K562 (cell line): Measurements from ENCODE around the gene SHFL. TPM values are rescaled to one million over a fixed set of nuclear protein-coding genes. Genes with fewer than 3 reads are reported as not detected.

Source experiments
- AFF1 ChIP-seq, 2 experiments: fragments of 450-650 bp; IDR thresholded peaks; 2 replicates each; pipeline ENCODE4 v1.6.1; 2018; ENCODE audit warnings: mild to moderate bottlenecking in 2 of 2, low read depth in 1 of 2; ENCODE audit not compliant: partially characterized antibody in 2 of 2
- L3MBTL2 ChIP-seq: fragments of 450-650 bp; IDR thresholded peaks from 2 replicates; pipeline ENCODE4 v1.6.1; 2016; ENCODE audit warnings: mild to moderate bottlenecking, moderate library complexity
- MTA3 ChIP-seq: fragments of 450-650 bp; formaldehyde crosslinking; IDR thresholded peaks from 2 replicates; pipeline ENCODE4 v1.6.1; 2017; ENCODE audit warnings: mild to moderate bottlenecking, borderline replicate concordance
- MYBL2 ChIP-seq, 2 experiments: fragments of 450-650 bp in 1 of 2; sonication (generic) in 1 of 2; formaldehyde crosslinking in 1 of 2; IDR thresholded peaks; 2 replicates each; pipeline versions ENCODE4 v1.6.1 to v1.8.1; 2017 to 2022; ENCODE audit warnings: borderline replicate concordance in 1 of 2, inconsistent platforms in 1 of 2, low read depth in 1 of 2, mild to moderate bottlenecking in 1 of 2, missing genetic modification reagents in 1 of 2, moderate library complexity in 1 of 2
- NFE2L1 ChIP-seq: fragments of 450-650 bp; IDR thresholded peaks from 2 replicates; pipeline ENCODE4 v1.6.1; 2016; ENCODE audit warnings: missing genetic modification characterization, low read depth, mild to moderate bottlenecking, missing compliant biosample characterization, moderate library complexity, borderline replicate concordance
- RFX1 ChIP-seq: fragments of 450-650 bp; IDR thresholded peaks from 2 replicates; pipeline ENCODE4 v1.6.1; 2016; ENCODE audit warnings: mild to moderate bottlenecking, moderate library complexity
- SIRT6 ChIP-seq: IDR thresholded peaks from one replicate; pipeline ENCODE4 v1.6.1; 2012; ENCODE audit warnings: low read depth, mild to moderate bottlenecking, control low read depth, inconsistent platforms, low read length, moderate library complexity
- SREBF2 ChIP-seq: sonication (generic); formaldehyde crosslinking; IDR thresholded peaks from 2 replicates; pipeline ENCODE4 v1.4.0; 2020; ENCODE audit warnings: mild to moderate bottlenecking, missing genetic modification reagents
- TEAD4 ChIP-seq, 2 experiments: sonication (generic) in 1 of 2; formaldehyde crosslinking in 1 of 2; IDR thresholded peaks; 2 replicates each; pipeline versions ENCODE4 v1.6.1 to v1.8.0; 2012 to 2022; ENCODE audit warnings: borderline replicate concordance in 1 of 2, inconsistent platforms in 1 of 2, low read length in 1 of 2, mild to moderate bottlenecking in 1 of 2, missing genetic modification reagents in 1 of 2
- YY1 ChIP-seq, 3 experiments: IDR thresholded peaks; 2 replicates each; pipeline ENCODE4 v1.6.1; 2011; ENCODE audit warnings: low read length in 2 of 3, mild to moderate bottlenecking in 2 of 3, moderate library complexity in 2 of 3, borderline replicate concordance in 1 of 3, control low read depth in 1 of 3, low read depth in 1 of 3; ENCODE audit not compliant: insufficient read depth in 3 of 3, insufficient replicate concordance in 2 of 3, control insufficient read depth in 1 of 3, insufficient read length in 1 of 3; ENCODE audit errors: extremely low read depth in 1 of 3
- ZBTB26 ChIP-seq: fragments of 450-650 bp; formaldehyde crosslinking; IDR thresholded peaks from 2 replicates; pipeline ENCODE4 v1.4.0; 2022; ENCODE audit warnings: missing genetic modification characterization
- ZNF140 ChIP-seq: fragments of 250-450 bp; sonication (Bioruptor Pico); IDR thresholded peaks from 2 replicates; pipeline ENCODE4 v1.8.0; 2021; ENCODE audit warnings: moderate library complexity, mild to moderate bottlenecking, inconsistent platforms
- ZNF197 ChIP-seq: fragments of 200-800 bp; sonication (Bioruptor generic); IDR thresholded peaks from 2 replicates; pipeline ENCODE4 v1.6.1; 2016; ENCODE audit warnings: low read depth, missing genetic modification characterization, missing compliant biosample characterization
- ZNF384 ChIP-seq: IDR thresholded peaks from 2 replicates; pipeline ENCODE4 v1.6.1; 2012; ENCODE audit warnings: low read depth, low read length, improper control_type of control experiment
- ZNF75A ChIP-seq: fragments of 450-650 bp; formaldehyde crosslinking; IDR thresholded peaks from 2 replicates; pipeline ENCODE4 v1.4.0; 2020; ENCODE audit warnings: mild to moderate bottlenecking
- polyA plus RNA-seq, 8 experiments: library from polyadenylated mRNA; depleted of rRNA in 4 of 8; stranded (reverse) in 5 of 8; unstranded in 3 of 8; fragments of >200 nt; fragmentation: Nextera tagmentation in 2 of 8; fragmentation: Illumina TruSeq in 1 of 8; extraction: Ambion mirVana in 2 of 8; extraction: Trizol in 1 of 8; gene quantifications; 2 replicates each; pipeline versions ENCODE4 v1.2.1 to v1.2.3, GENCODE V29; 2011 to 2014; ENCODE audit warnings: inconsistent platforms in 1 of 8, missing spikeins in 1 of 8
- total RNA-seq, 7 experiments: library from RNA; depleted of rRNA in 6 of 7; stranded (reverse); fragments of >200 nt in 6 of 7; fragmentation: Illumina TruSeq in 2 of 7; extraction: Trizol in 2 of 7; gene quantifications; 2 replicates each; pipeline versions ENCODE4 v1.2.1 to v1.2.3, GENCODE V29; 2011 to 2021; ENCODE audit warnings: low replicate concordance in 1 of 7

Gene SHFL
- total and polyA plus RNA-seq, 9 of the 15 experiments (the other 6 are each of a cell fraction or from before 2014, with no cell fraction given) = 1.5 to 25.7 (median 13.0) TPM

- TF ChIP-seq AFF1 (IDR thresholded peaks at IDR 0.05; ENCODE audit: low read depth in 1 of 2, partially characterized antibody in 2 of 2) = no peak
- no peak for TF ChIP-seq ZNF384
- no peak; the same call in 1 of the 2 replicates for TF ChIP-seq ZNF197 (CRISPR knock-in tag)
- TF ChIP-seq L3MBTL2 = peak; percentile 100
- no peak for TF ChIP-seq SREBF2 (CRISPR knock-in tag)
- no peak for TF ChIP-seq YY1 (IDR thresholded peaks at IDR 0.05; ENCODE audit: borderline replicate concordance in 1 of 3, control insufficient read depth in 1 of 3, extremely low read depth in 1 of 3, insufficient read depth in 3 of 3, insufficient read length in 1 of 3, insufficient replicate concordance in 2 of 3, low read depth in 1 of 3, low read length in 2 of 3)
- TF ChIP-seq ZNF75A = no peak
- no peak for TF ChIP-seq ZBTB26 (CRISPR knock-in tag)
- no peak; the same call in 1 of the 2 replicates for TF ChIP-seq TEAD4 (IDR thresholded peaks at IDR 0.05; ENCODE audit: low read length)
- TF ChIP-seq TEAD4 (CRISPR knock-in tag; IDR thresholded peaks at IDR 0.05; ENCODE audit: borderline replicate concordance) = peak; percentile 48; the same call in 1 of the 2 replicates
- TF ChIP-seq NFE2L1 (tag) = no peak
- no peak for TF ChIP-seq SIRT6
- peak; percentile 68 for TF ChIP-seq MTA3
- TF ChIP-seq RFX1 = no peak
- TF ChIP-seq MYBL2 (IDR thresholded peaks at IDR 0.05; ENCODE audit: low read depth) = no peak
- no peak for TF ChIP-seq MYBL2 (CRISPR knock-in tag; IDR thresholded peaks at IDR 0.05; ENCODE audit: borderline replicate concordance)
- no peak for TF ChIP-seq ZNF140 (CRISPR knock-in tag)
Measured at GRCh38 chr19:10095948-10096614, 10.0 kb downstream of the SHFL start (continued).
